ENCODE measurements around the gene TMEM52. TPM values are rescaled to one million over a fixed set of nuclear protein-coding genes. Genes with fewer than 3 reads are reported as not detected.

TMEM52 gene
- total RNA-seq, 1 donor from 2014 or later, result 3.7 TPM

DNA sequence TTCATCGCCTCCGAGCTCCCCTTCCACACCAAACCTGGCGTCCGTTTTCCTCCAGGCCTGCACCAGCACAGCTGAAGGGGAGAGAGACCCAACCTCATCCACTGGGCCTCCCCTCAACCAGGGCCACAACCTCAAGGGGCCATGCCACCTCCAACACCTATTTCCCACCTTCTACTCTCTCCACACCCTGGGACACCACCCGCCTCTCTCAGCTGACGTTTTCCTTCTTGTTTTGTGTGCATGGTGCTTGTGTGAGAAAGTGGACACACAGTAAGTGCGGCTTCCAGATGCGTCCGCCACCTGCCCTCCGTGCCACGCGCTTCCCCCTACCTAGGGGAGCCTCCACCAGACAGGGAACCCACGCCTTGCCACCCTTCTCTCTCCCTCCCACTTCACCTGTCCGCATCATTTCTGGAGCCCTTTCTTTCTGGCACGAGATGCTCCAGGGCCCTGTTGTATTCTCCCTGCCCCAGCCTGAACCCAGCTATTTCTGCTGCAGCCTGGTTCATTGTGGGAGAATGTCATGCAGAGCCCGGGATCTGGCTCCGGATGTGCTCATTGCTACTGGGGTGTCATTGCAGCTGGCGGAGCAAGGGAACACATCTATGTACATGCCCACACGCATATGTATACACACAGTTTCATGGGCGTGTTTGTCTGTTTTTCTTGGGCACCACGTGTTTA, 26.9 kb downstream of the TMEM52 start:
- Mint-ChIP-seq H3K27ac (ENCODE audit: unreplicated experiment) (peak overlapping the region; percentile 50), H3K4me3 (peak overlapping the region; percentile 92), H3K4me1 (peaks cover 31% of the 10 kb centered on the region), H3K9me3 (no peaks in the 10 kb centered on the region), H3K27me3 (ENCODE audit: low read depth) (peaks cover 11% of the 10 kb centered on the region), H3K36me3 (ENCODE audit: low read depth) (no peaks in the 10 kb centered on the region)
- DNase-seq (ENCODE audit: low read depth, low spot score), result no peak
- no peak for TF ChIP-seq CTCF (conservative IDR thresholded peaks at IDR 0.05)

GRCh38 chr1:1891349-1892078, 27.6 kb downstream of the TMEM52 start:
- H3K4me3 Mint-ChIP-seq, result peak overlapping the region; percentile 92
- DNase-seq (ENCODE audit: low read depth, low spot score), result peak; percentile 50
- no peaks in the 10 kb centered on the region for H3K9me3 Mint-ChIP-seq
- peaks cover 35% of the 10 kb centered on the region for H3K4me1 Mint-ChIP-seq
- H3K27me3 Mint-ChIP-seq (ENCODE audit: low read depth), result peaks cover 11% of the 10 kb centered on the region
- peak overlapping the region; percentile 12 for H3K27ac Mint-ChIP-seq (ENCODE audit: unreplicated experiment)
- H3K36me3 Mint-ChIP-seq (ENCODE audit: low read depth), result no peaks in the 10 kb centered on the region
- no peak for TF ChIP-seq CTCF (conservative IDR thresholded peaks at IDR 0.05)

DNA sequence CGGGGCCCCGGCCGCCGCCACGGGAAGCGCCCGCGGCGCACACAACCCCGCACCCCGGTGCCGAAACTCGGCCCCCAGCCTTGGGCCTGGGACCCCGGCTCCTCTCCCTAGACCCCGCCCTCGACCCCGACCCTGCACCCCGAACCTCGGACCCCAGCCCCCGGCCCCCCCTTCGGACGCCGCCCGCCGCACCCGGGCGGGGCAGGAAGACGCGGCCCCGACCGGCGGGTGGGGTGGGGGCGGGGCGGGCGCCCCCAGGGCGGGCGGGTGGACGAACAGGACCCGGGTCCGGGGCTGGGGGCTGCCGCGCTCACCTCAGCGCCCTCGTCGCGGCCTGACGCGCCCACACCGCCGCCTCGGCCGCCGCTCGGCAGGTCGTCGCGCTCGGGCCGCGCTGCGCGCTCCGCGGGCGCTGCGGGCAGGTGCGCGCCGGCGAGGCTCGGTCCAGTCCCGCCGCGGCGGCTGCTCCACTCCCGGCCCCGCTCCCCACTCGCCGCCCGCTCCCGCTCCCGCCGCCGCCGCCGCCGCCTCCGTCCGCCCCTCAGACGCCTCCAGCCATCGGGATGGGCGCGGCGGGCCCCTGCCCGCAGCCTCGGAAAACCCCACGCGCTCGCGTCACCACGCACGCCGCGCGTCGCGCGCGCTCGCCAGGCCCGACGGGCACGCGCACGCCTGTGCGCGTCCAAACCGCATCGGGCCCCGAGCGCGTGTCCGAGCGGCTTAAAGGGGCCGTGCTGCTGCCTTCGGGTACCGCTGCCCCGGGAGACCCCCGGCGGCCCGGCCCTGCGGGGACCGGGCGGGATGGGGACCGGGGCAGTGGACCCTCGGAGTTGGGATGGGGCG, 28.4 kb downstream of the TMEM52 start, which contains the start of gene GNB1:
Gene GNB1, minus strand, starts transcription at position 582 of the 843 bp plus-strand sequence. CDS start 65,634 bp downstream, outside the sequence.
- Mint-ChIP-seq H3K9me3 (no peaks in the 10 kb centered on the region), H3K4me3 (peak within 1 kb of the TSS; percentile 93), H3K27ac (ENCODE audit: unreplicated experiment) (peak within 1 kb of the TSS; percentile 27), H3K4me1 (peaks cover 36% of the 10 kb centered on the region), H3K36me3 (ENCODE audit: low read depth) (peaks cover 3% of the 10 kb centered on the region), H3K27me3 (ENCODE audit: low read depth) (peaks cover 8% of the 10 kb centered on the region)
- TF ChIP-seq CTCF (conservative IDR thresholded peaks at IDR 0.05), result no peak
- DNase-seq (ENCODE audit: low read depth, low spot score), result peak; percentile 89

GRCh38 chr1:1889847-1890505, 29.1 kb downstream of the TMEM52 start:
- TF ChIP-seq CTCF (conservative IDR thresholded peaks at IDR 0.05), result no peak
- peak overlapping the region; percentile 72 for H3K27ac Mint-ChIP-seq (ENCODE audit: unreplicated experiment)
- peaks cover 6% of the 10 kb centered on the region for H3K27me3 Mint-ChIP-seq (ENCODE audit: low read depth)
- no peaks in the 10 kb centered on the region for H3K9me3 Mint-ChIP-seq
- peak; percentile 31 for DNase-seq (ENCODE audit: low read depth, low spot score)
- peaks cover 3% of the 10 kb centered on the region for H3K36me3 Mint-ChIP-seq (ENCODE audit: low read depth)
- H3K4me1 Mint-ChIP-seq, result peaks cover 36% of the 10 kb centered on the region
- H3K4me3 Mint-ChIP-seq, result peak overlapping the region; percentile 93
